Sigmoid colon (tissue), 7 donors: Measurements from ENCODE around the gene SUPT5H. TPM values are rescaled to one million over a fixed set of nuclear protein-coding genes. Genes with fewer than 3 reads are reported as not detected.

Source experiments
- DNase-seq: peaks from one replicate; pipeline ENCODE4 v3.0.0-alpha.2; 2019
- H3K27ac ChIP-seq, 4 donors: fragments of 200-600 bp; sonication (generic); one replicate each; pipeline ENCODE4 v1.5.1; 2016 to 2019; ENCODE audit warnings: mild to moderate bottlenecking in 1 of 4
- H3K27me3 ChIP-seq, 3 donors: fragments of 200-600 bp; sonication (generic); one replicate each; pipeline ENCODE4 v1.5.1; 2019; ENCODE audit warnings: mild to moderate bottlenecking in 1 of 3
- H3K36me3 ChIP-seq, 4 donors: fragments of 200-600 bp; sonication (generic); one replicate each; pipeline ENCODE4 v1.5.1; 2016 to 2019
- H3K4me1 ChIP-seq, 4 donors: fragments of 200-600 bp; sonication (generic); one replicate each; pipeline ENCODE4 v1.5.1; 2017 to 2019
- H3K4me3 ChIP-seq, 4 donors: fragments of 200-600 bp; sonication (generic); one replicate each; pipeline ENCODE4 v1.5.1; 2017 to 2019; ENCODE audit warnings: mild to moderate bottlenecking in 2 of 4, moderate library complexity in 1 of 4
- H3K9me3 ChIP-seq, 4 donors: fragments of 200-600 bp in 3 of 4; sonication (generic) in 3 of 4; one replicate each; pipeline versions ENCODE4 v1.5.1 to v1.6.1; 2013 to 2019
- EP300 ChIP-seq, 4 donors: sonication (generic); formaldehyde crosslinking; IDR thresholded peaks; one replicate each; pipeline ENCODE4 v1.6.1; 2017; ENCODE audit warnings: antibody characterized with exemption in 4 of 4
- POLR2A ChIP-seq, 2 donors: fragments of 450-650 bp; IDR thresholded peaks; one replicate each; pipeline ENCODE4 v1.6.1; 2016; ENCODE audit warnings: antibody characterized with exemption in 2 of 2, mild to moderate bottlenecking in 2 of 2, moderate library complexity in 2 of 2
- POLR2AphosphoS5 ChIP-seq, 4 donors: sonication (generic); formaldehyde crosslinking; IDR thresholded peaks; one replicate each; pipeline ENCODE4 v1.6.1; 2017; ENCODE audit warnings: antibody characterized with exemption in 4 of 4
- WGBS, 2 donors: extraction: QIAGEN DNeasy Blood & Tissue Kit; methylation state at CpG; one replicate each; pipeline ENCODE4 v1.1.7; 2013; 5-methylcytosine and 5-hydroxymethylcytosine counted together
- intact Hi-C: fragments of 100-400 bp; cut with DNase I; formaldehyde crosslinking; loops from one replicate; pipeline ENCODE4 v1.15.1; 2023
- polyA plus RNA-seq, 3 donors: library from polyadenylated mRNA; stranded (reverse); fragments of 200-250 nt; gene quantifications; one replicate each; pipeline ENCODE4 v1.2.3, GENCODE V29; 2013
- total RNA-seq, 4 donors: library from RNA; depleted of rRNA; stranded (reverse); fragments of >200 nt; gene quantifications; one replicate each; pipeline ENCODE4 v1.1.0, GENCODE V29; 2016
- TF ChIP-seq, protein P1 (sequence below), 4 experiments: fragments of 450-650 bp in 3 of 4; fragments of 200-600 bp in 1 of 4; IDR thresholded peaks; one replicate each; pipeline ENCODE4 v1.5.1; 2016 to 2019; ENCODE audit warnings: antibody characterized with exemption in 4 of 4, mild to moderate bottlenecking in 3 of 4, moderate library complexity in 2 of 4
- donor health status: healthy with polysubstance abuse.
- donor health status: Bipolar disorder and iron deficiency.
- donor health status: healthy.

Gene SUPT5H
- total and polyA plus RNA-seq, 7 donors, result 52.3 to 112 (median 77.1) TPM

DNA sequence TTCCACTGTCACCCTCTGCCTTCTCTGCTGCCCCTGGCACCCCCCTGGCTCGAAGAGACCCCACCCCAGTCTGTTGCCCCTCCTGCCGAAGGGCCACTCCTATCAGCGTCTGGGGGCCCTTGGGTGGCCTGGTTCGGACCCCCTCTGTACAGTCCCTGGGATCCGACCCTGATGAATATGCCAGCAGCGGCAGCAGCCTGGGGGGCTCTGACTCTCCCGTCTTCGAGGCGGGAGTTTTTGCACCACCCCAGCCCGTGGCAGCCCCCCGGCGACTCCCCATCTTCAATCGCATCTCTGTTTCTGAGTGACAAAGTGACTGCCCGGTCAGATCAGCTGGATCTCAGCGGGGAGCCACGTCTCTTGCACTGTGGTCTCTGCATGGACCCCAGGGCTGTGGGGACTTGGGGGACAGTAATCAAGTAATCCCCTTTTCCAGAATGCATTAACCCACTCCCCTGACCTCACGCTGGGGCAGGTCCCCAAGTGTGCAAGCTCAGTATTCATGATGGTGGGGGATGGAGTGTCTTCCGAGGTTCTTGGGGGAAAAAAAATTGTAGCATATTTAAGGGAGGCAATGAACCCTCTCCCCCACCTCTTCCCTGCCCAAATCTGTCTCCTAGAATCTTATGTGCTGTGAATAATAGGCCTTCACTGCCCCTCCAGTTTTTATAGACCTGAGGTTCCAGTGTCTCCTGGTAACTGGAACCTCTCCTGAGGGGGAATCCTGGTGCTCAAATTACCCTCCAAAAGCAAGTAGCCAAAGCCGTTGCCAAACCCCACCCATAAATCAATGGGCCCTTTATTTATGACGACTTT is 36.8 kb upstream of the SUPT5H start:
- H3K4me3 ChIP-seq, result peak overlapping the region; percentile 76 to 99 (median 90)
- H3K4me1 ChIP-seq, result peaks cover 0 to 47% (median 38%) of the 10 kb centered on the region in 4 donors
- intact Hi-C loops, result loop anchor here (10.0 kb wide), 2 partner anchors 754 to 1306 kb away; partner anchors contain the start of genes COQ8B and ITPKC
- peak; percentile 73 for DNase-seq
- H3K9me3 ChIP-seq, result no peaks in the 10 kb centered on the region
- peaks cover 12 to 22% (median 17%) of the 10 kb centered on the region in 4 donors for H3K36me3 ChIP-seq
- TF ChIP-seq, protein P1, sequence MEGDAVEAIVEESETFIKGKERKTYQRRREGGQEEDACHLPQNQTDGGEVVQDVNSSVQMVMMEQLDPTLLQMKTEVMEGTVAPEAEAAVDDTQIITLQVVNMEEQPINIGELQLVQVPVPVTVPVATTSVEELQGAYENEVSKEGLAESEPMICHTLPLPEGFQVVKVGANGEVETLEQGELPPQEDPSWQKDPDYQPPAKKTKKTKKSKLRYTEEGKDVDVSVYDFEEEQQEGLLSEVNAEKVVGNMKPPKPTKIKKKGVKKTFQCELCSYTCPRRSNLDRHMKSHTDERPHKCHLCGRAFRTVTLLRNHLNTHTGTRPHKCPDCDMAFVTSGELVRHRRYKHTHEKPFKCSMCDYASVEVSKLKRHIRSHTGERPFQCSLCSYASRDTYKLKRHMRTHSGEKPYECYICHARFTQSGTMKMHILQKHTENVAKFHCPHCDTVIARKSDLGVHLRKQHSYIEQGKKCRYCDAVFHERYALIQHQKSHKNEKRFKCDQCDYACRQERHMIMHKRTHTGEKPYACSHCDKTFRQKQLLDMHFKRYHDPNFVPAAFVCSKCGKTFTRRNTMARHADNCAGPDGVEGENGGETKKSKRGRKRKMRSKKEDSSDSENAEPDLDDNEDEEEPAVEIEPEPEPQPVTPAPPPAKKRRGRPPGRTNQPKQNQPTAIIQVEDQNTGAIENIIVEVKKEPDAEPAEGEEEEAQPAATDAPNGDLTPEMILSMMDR (IDR thresholded peaks at IDR 0.05), result no peak
- peak in 1 of 2 donors; percentile 20 for TF ChIP-seq POLR2A (IDR thresholded peaks at IDR 0.05)
- TF ChIP-seq EP300 (IDR thresholded peaks at IDR 0.05), result peak in 1 of 4 donors; percentile 37
- peak; percentile 47 to 86 (median 78) for TF ChIP-seq POLR2AphosphoS5 (IDR thresholded peaks at IDR 0.05)
- peak overlapping the region; percentile 100 for H3K27ac ChIP-seq
- H3K27me3 ChIP-seq, result no peaks in the 10 kb centered on the region
- 4 to 24% methylated on average over 20 of the region's 20 CpGs for WGBS, 2 donors

- peaks cover 12 to 22% (median 17%) of the 10 kb centered on the region in 4 donors for H3K36me3 ChIP-seq
- WGBS, 2 donors, result 1% methylated on average over 52 of the region's 52 CpGs
- TF ChIP-seq EP300 (IDR thresholded peaks at IDR 0.05) (peak; percentile 73 to 96 (median 86)), POLR2AphosphoS5 (IDR thresholded peaks at IDR 0.05) (peak; percentile 96 to 97 (median 96)), POLR2A (IDR thresholded peaks at IDR 0.05) (peak; percentile 82 to 87)
- TF ChIP-seq, protein P1 (IDR thresholded peaks at IDR 0.05), result no peak
- H3K27me3 ChIP-seq, result no peaks in the 10 kb centered on the region
- H3K4me3 ChIP-seq, result peak overlapping the region; percentile 76 to 99 (median 90)
- no peaks in the 10 kb centered on the region for H3K9me3 ChIP-seq
- DNase-seq, result peak; percentile 97
- intact Hi-C loops, result loop anchor here (2.0 to 10.0 kb wide), 3 partner anchors 13 to 1305 kb away; partner anchors contain the start of genes COQ8B and ITPKC
- peak overlapping the region; percentile 100 for H3K27ac ChIP-seq
- H3K4me1 ChIP-seq, result peaks cover 0 to 49% (median 41%) of the 10 kb centered on the region in 4 donors
These were observed 36.0 kb upstream of the SUPT5H start for GRCh38 chr19:39409208-39410016.

GRCh38 chr19:39410017-39410830 is 35.2 kb upstream of the SUPT5H start:
- intact Hi-C loops, result loop anchor here (2.0 kb wide), 1 partner anchor 13 kb away; no protein-coding TSS in a partner anchor
- DNase-seq, result peak; percentile 95
- 1 to 2% methylated on average over 35 of the region's 35 CpGs for WGBS, 2 donors
- H3K9me3 ChIP-seq, result no peaks in the 10 kb centered on the region
- TF ChIP-seq, protein P1 (IDR thresholded peaks at IDR 0.05), result no peak
- TF ChIP-seq POLR2A (IDR thresholded peaks at IDR 0.05) (peak in 1 of 2 donors; percentile 43), POLR2AphosphoS5 (IDR thresholded peaks at IDR 0.05) (peak; percentile 70 to 84 (median 76)), EP300 (IDR thresholded peaks at IDR 0.05) (peak in 3 of 4 donors; percentile 6 to 58 (median 16))
- H3K27ac ChIP-seq, result peak overlapping the region; percentile 100
- peaks cover 12 to 22% (median 17%) of the 10 kb centered on the region in 4 donors for H3K36me3 ChIP-seq
- peaks cover 0 to 49% (median 41%) of the 10 kb centered on the region in 4 donors for H3K4me1 ChIP-seq
- no peaks in the 10 kb centered on the region for H3K27me3 ChIP-seq
- peak overlapping the region; percentile 76 to 99 (median 90) for H3K4me3 ChIP-seq

GRCh38 chr19:39410831-39411080 is 34.6 kb upstream of the SUPT5H start:
- H3K9me3 ChIP-seq, result no peaks in the 10 kb centered on the region
- peaks cover 0 to 49% (median 41%) of the 10 kb centered on the region in 4 donors for H3K4me1 ChIP-seq
- peaks cover 12 to 22% (median 17%) of the 10 kb centered on the region in 4 donors for H3K36me3 ChIP-seq
- 8 to 44% methylated on average over 1 of the region's 1 CpG for WGBS, 2 donors
- peak overlapping the region; percentile 76 to 99 (median 90) for H3K4me3 ChIP-seq
- peak overlapping the region; percentile 100 for H3K27ac ChIP-seq
- TF ChIP-seq, protein P1 (IDR thresholded peaks at IDR 0.05), result no peak
- no peak for DNase-seq
- H3K27me3 ChIP-seq, result no peaks in the 10 kb centered on the region
- intact Hi-C loops, result loop anchor here (2.0 kb wide), 1 partner anchor 14 kb away; no protein-coding TSS in a partner anchor
